GM12878 (cell line): ENCODE data around the gene HECTD2. TPM values are rescaled to one million over a fixed set of nuclear protein-coding genes. Genes with fewer than 3 reads are reported as not detected.
"Not testable (repeated sequence)": the region's sequence is repeated elsewhere in the genome, so short reads cannot be mapped to it uniquely, and the experiment has no call there.

ENCODE experiments used
- ATAC-seq: fragments of 200-7000 bp; cut with Tn5 transposase; 3 replicates; pipeline ENCODE4 v1.9.1; 2020; ENCODE audit warnings: mild to moderate bottlenecking, moderate library complexity
- BruUV-seq: library from RNA; stranded (reverse); fragments of 400-500 nt; replicated peaks from 2 replicates; lab custom pipeline; 2021; lab: Mats Ljungman, UMichigan
- CTCF ChIA-PET: fragments of 300-600 bp; sonication (Branson Sonifier 250); formaldehyde crosslinking; extraction: SDS; loops from one replicate; lab custom pipeline; 2021; ENCODE audit warnings: inconsistent platforms; lab: Yijun Ruan, JAX
- POLR2A ChIA-PET: fragments of 350-600 bp; formaldehyde crosslinking; extraction: SDS; loops from one replicate; lab custom pipeline; 2021; ENCODE audit warnings: inconsistent platforms; lab: Charles Lee
- RAD21 ChIA-PET: fragments of 300-600 bp; sonication (Branson Sonifier 250); formaldehyde crosslinking; loops from one replicate; lab custom pipeline; 2023; ENCODE audit warnings: antibody characterized with exemption; ENCODE audit not compliant: unreplicated experiment; lab: Charles Lee
- SMC1A ChIA-PET: fragments of 300-600 bp; sonication (Branson Sonifier 250); formaldehyde crosslinking; loops from one replicate; lab custom pipeline; 2023; ENCODE audit not compliant: unreplicated experiment, uncharacterized antibody; lab: Charles Lee
- DNase-seq: peaks from one replicate; pipeline ENCODE4 v3.0.0-alpha.2; 2011; ENCODE audit warnings: low read depth, low spot score
- FAIRE-seq: peaks from 3 replicates; lab custom pipeline; 2011; peaks lifted over from hg19 to GRCh38; lab: Jason Lieb, UNC
- H2AFZ ChIP-seq: 2 replicates; pipeline ENCODE4 v1.6.0; 2011; ENCODE audit warnings: low read depth, low read length, control low read depth; ENCODE audit not compliant: control insufficient read depth
- H3K27ac ChIP-seq: 2 replicates; pipeline ENCODE4 v1.5.1; 2011; ENCODE audit warnings: control low read depth; ENCODE audit not compliant: control insufficient read depth, insufficient read depth
- H3K27me3 ChIP-seq, 2 experiments: replicated peaks in 1 of 2; 2 replicates each; pipeline versions ENCODE4 v1.6.0 to v1.6.1; 2011; ENCODE audit warnings: low read length in 1 of 2; ENCODE audit not compliant: control insufficient read depth in 2 of 2, insufficient read depth in 2 of 2
- H3K36me3 ChIP-seq, 2 experiments: 2 replicates each; pipeline ENCODE4 v1.5.1; 2011; ENCODE audit warnings: low read length in 1 of 2; ENCODE audit not compliant: control insufficient read depth in 2 of 2, insufficient read depth in 2 of 2
- H3K4me1 ChIP-seq: 2 replicates; pipeline ENCODE4 v1.6.1; 2011; ENCODE audit warnings: mild to moderate bottlenecking, low read length, moderate library complexity, mixed read lengths; ENCODE audit not compliant: control insufficient read depth, insufficient read depth
- H3K4me2 ChIP-seq: 2 replicates; pipeline ENCODE4 v1.6.0; 2011; ENCODE audit warnings: control low read depth; ENCODE audit not compliant: control insufficient read depth, insufficient read depth
- H3K4me3 ChIP-seq: fragments of 200-600 bp; sonication (generic); 2 replicates; pipeline ENCODE4 v1.5.1; 2016
- H3K79me2 ChIP-seq: 2 replicates; pipeline ENCODE4 v1.6.0; 2011; ENCODE audit warnings: low read length; ENCODE audit not compliant: control insufficient read depth, insufficient read depth
- H3K9ac ChIP-seq: 2 replicates; pipeline ENCODE4 v1.8.0; 2011; ENCODE audit warnings: low read length, control low read depth, mixed read lengths; ENCODE audit not compliant: control insufficient read depth, insufficient read depth
- H3K9me3 ChIP-seq: replicated peaks from 3 replicates; pipeline ENCODE4 v1.5.1; 2011; ENCODE audit warnings: mild to moderate bottlenecking, low read length; ENCODE audit not compliant: control insufficient read depth, insufficient read depth
- H4K20me1 ChIP-seq: 2 replicates; pipeline ENCODE4 v1.6.0; 2011; ENCODE audit not compliant: control insufficient read depth, insufficient read depth
- CTCF ChIP-seq, 3 experiments: IDR thresholded peaks in 2 of 3; conservative IDR thresholded peaks in 1 of 3; 2 replicates each; pipeline ENCODE4 v1.5.1; 2011; ENCODE audit warnings: low read depth in 3 of 3, low read length in 3 of 3, mild to moderate bottlenecking in 3 of 3, control low read depth in 2 of 3, moderate library complexity in 2 of 3, inconsistent platforms in 1 of 3, mixed read lengths in 1 of 3; ENCODE audit not compliant: control insufficient read depth in 2 of 3, insufficient read depth in 1 of 3; ENCODE audit errors: extremely low read depth in 1 of 3
- RAD21 ChIP-seq: IDR thresholded peaks from 2 replicates; pipeline ENCODE4 v1.6.1; 2011; ENCODE audit warnings: mild to moderate bottlenecking, low read depth, low read length, moderate library complexity; ENCODE audit not compliant: insufficient read depth
- SMC3 ChIP-seq: IDR thresholded peaks from 2 replicates; pipeline ENCODE4 v1.6.1; 2011; ENCODE audit warnings: low read length, improper control_type of control experiment, borderline replicate concordance
- WGBS: methylation state at CpG from one replicate; pipeline ENCODE4 v1.1.6; 2016; ENCODE audit warnings: low lambda C conversion rate; ENCODE audit not compliant: insufficient replicate concordance, insufficient coverage; ENCODE audit errors: missing lambda C conversion rate; 5-methylcytosine and 5-hydroxymethylcytosine counted together
- in situ Hi-C: fragments of 300-500 bp; cut with MboI; formaldehyde crosslinking; loops from 9 replicates; pipeline ENCODE4 v1.14.3; 2018; ENCODE audit warnings: mixed read lengths
- intact Hi-C: fragments of 100-400 bp; cut with micrococcal nuclease; formaldehyde crosslinking; loops from one replicate; pipeline ENCODE4 v1.14.2; 2022; ENCODE audit not compliant: unreplicated experiment
- polyA plus RNA-seq, 11 experiments: library from polyadenylated mRNA; depleted of rRNA in 4 of 11; unstranded in 6 of 11; stranded (reverse) in 5 of 11; fragments of >200 nt; fragmentation: Nextera tagmentation in 4 of 11; fragmentation: Illumina TruSeq in 1 of 11; extraction: Ambion mirVana in 4 of 11; extraction: Trizol in 1 of 11; gene quantifications; 1 replicate in 1 of 11; 2 replicates in 10 of 11; pipeline versions ENCODE4 v1.2.1 to v1.2.3, GENCODE V29; 2011 to 2016; ENCODE audit warnings: inconsistent platforms in 2 of 11, missing spikeins in 2 of 11, low read depth in 1 of 11
- total RNA-seq, 4 experiments: library from RNA; depleted of rRNA in 3 of 4; stranded (reverse); fragments of >200 nt in 3 of 4; fragmentation: Illumina TruSeq in 1 of 4; extraction: Trizol in 1 of 4; gene quantifications; 2 replicates each; pipeline versions ENCODE4 v1.2.1 to v1.2.3, GENCODE V29; 2013 to 2021

Gene HECTD2
- total and polyA plus RNA-seq, 10 of the 15 experiments (the other 5 are each of a cell fraction or from before 2014, with no cell fraction given), result 0.87 to 3.0 (median 1.7) TPM

GRCh38 chr10:91369978-91370589, 40.1 kb upstream of the HECTD2 start:
- DNase-seq, H3K9me3 ChIP-seq, in situ Hi-C loops, H3K27ac ChIP-seq, H3K36me3 ChIP-seq, BruUV-seq, POLR2A ChIA-PET, H3K4me2 ChIP-seq, H3K4me3 ChIP-seq, H3K4me1 ChIP-seq, H3K27me3 ChIP-seq, H2AFZ ChIP-seq, H3K9ac ChIP-seq, FAIRE-seq, H4K20me1 ChIP-seq, H3K79me2 ChIP-seq: not testable (repeated sequence)
- WGBS, result 14% methylated on average over 6 of the region's 6 CpGs
- CTCF ChIA-PET, result interaction anchor here (1.1 to 1.6 kb wide), 4 partner anchors 16 to 73 kb away, joined by 3 to 12 read pairs (median 4); no protein-coding TSS in a partner anchor
- peak; percentile 60 for ATAC-seq
- TF ChIP-seq CTCF (IDR thresholded peaks at IDR 0.05 in 2 of 3, conservative IDR thresholded peaks at IDR 0.05 in 1 of 3; ENCODE audit: control insufficient read depth in 2 of 3, extremely low read depth in 1 of 3, insufficient read depth in 1 of 3, low read depth in 3 of 3, low read length in 3 of 3) (peak; percentile 26 to 51 (median 43); a peak in 4 of 6 replicates), SMC3 (peak; percentile 37; the same call in 1 of the 2 replicates), RAD21 (peak; percentile 35; the same call in 1 of the 2 replicates)
- intact Hi-C loops, result loop anchor here (5.0 kb wide), 1 partner anchor 73 kb away; no protein-coding TSS in a partner anchor
- SMC1A ChIA-PET, result interaction anchor here (1.5 to 2.4 kb wide), 2 partner anchors 71 to 75 kb away, joined by 3 to 7 read pairs; no protein-coding TSS in a partner anchor
- RAD21 ChIA-PET, result interaction anchor here (0.6 to 1.0 kb wide), 3 partner anchors 14 to 73 kb away, joined by 3 read pairs; no protein-coding TSS in a partner anchor
